C4-2B (cell line): ENCODE measurements around the gene DAPK1.
"Not testable (repeated sequence)": the region's sequence is repeated elsewhere in the genome, so short reads cannot be mapped to it uniquely, and the experiment has no call there.

ENCODE experiments used
- H3K27ac ChIP-seq: fragments of 450-650 bp; 2 replicates; pipeline ENCODE4 v1.5.1; 2017
- ZFX ChIP-seq: fragments of 450-650 bp; IDR thresholded peaks from 2 replicates; pipeline ENCODE4 v1.6.1; 2017
- TF ChIP-seq, protein P1 (sequence below): fragments of 450-650 bp; conservative IDR thresholded peaks from 2 replicates; pipeline ENCODE4 v1.5.1; 2017; ENCODE audit warnings: mild to moderate bottlenecking

Gene DAPK1

GRCh38 chr9:87741891-87742290, 244.2 kb downstream of the DAPK1 start:
- H3K27ac ChIP-seq = no peak overlapping the region
- TF ChIP-seq, protein P1, sequence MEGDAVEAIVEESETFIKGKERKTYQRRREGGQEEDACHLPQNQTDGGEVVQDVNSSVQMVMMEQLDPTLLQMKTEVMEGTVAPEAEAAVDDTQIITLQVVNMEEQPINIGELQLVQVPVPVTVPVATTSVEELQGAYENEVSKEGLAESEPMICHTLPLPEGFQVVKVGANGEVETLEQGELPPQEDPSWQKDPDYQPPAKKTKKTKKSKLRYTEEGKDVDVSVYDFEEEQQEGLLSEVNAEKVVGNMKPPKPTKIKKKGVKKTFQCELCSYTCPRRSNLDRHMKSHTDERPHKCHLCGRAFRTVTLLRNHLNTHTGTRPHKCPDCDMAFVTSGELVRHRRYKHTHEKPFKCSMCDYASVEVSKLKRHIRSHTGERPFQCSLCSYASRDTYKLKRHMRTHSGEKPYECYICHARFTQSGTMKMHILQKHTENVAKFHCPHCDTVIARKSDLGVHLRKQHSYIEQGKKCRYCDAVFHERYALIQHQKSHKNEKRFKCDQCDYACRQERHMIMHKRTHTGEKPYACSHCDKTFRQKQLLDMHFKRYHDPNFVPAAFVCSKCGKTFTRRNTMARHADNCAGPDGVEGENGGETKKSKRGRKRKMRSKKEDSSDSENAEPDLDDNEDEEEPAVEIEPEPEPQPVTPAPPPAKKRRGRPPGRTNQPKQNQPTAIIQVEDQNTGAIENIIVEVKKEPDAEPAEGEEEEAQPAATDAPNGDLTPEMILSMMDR = no peak
- TF ChIP-seq ZFX = no peak

GRCh38 chr9:87742813-87743428, 245.3 kb downstream of the DAPK1 start:
- no peak for TF ChIP-seq ZFX
- TF ChIP-seq, protein P1 = no peak
- no peak overlapping the region for H3K27ac ChIP-seq

DNA sequence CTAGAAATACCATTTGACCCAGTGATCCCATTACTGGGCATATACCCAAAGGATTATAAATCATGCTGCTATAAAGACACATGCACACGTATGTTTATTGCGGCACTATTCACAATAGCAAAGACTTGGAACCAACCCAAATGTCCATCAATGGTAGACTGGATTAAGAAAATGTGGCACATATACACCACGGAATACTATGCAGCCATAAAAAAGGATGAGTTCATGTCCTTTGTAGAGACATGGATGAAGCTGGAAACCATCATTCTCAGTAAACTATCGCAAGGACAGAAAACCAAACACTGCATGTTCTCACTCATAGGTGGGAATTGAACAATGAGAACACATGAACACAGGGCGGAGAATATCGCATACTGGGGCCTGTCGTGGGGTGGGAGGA, 246.6 kb downstream of the DAPK1 start:
- not testable (repeated sequence) for H3K27ac ChIP-seq

DNA sequence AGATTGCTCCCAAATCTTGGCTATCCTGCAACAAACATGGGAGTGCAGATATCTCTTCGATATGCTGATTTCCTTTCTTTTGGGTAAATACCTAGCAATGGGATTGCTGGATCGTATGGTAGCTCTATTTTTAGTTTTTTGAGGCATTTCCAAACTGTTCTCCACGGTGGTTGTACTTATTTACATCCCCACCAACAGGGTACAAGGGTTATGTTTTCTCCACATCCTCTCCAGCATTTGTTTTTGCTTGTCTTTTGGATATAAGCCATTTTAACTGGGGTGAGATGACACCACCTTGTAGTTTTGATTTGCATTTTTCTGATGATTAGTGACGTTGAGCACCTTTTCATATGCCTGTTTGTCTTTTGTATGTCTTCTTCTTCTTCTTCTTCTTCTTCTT, 248.5 kb downstream of the DAPK1 start:
- TF ChIP-seq, protein P1 = no peak
- TF ChIP-seq ZFX = no peak

DNA sequence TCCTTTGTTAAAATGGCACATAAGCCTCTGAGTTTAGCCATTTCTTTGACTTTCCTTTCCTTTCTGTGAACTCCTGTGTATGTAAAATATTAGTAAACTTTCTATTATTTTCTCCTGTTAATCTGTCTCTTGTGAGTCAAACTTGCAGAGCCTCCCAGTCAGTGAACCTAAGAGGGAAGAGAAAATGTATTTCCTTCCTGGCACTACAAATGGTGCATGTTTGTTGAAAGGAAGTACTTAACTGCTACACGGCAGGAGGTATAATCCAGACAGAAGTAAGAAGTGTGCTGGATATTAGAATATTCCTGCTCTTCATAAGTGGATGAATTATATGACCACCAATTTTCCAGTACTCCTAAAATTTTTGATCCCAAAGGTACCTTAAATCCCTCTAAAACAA, 251.2 kb downstream of the DAPK1 start:
- no peak overlapping the region for H3K27ac ChIP-seq
- no peak for TF ChIP-seq ZFX
- TF ChIP-seq, protein P1 = no peak

More for the DNA sequence above, 248.5 kb downstream of the DAPK1 start:
- no peak overlapping the region for H3K27ac ChIP-seq

DNA sequence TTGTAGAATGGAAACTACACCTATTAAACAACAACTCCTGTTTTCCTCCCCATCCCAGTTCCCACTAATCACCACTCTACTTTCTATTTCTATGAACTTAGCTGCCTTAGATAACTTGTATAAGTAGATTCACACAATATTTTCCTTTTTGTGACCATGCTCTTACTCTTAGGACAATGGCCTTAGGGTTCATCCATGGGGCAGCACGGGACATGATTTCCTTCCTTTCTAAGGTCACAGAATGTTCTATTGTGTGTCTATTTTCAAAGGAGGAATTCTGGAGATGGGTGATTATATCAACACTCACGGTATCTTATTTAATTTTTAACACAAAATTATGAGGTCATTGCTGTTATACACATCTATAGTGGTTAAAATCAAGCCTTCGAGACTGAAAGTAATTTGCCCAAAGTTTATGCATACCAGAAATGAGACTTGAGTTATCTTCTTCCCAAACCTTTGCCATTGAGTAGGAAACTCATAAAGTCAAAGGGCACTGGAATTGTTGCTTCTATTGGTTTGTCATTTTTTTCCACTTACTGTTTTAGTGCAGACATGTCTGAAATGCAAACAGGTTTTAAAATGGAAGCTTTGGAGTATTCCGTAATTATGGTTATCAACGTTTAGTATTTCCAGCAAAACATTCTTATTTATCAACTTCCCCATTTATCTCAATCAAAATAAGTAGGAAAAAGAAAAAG, 251.8 kb downstream of the DAPK1 start:
- no peak for TF ChIP-seq ZFX
- TF ChIP-seq, protein P1 = no peak
- no peak overlapping the region for H3K27ac ChIP-seq

- no peak for TF ChIP-seq ZFX
- TF ChIP-seq, protein P1 = no peak
- no peak overlapping the region for H3K27ac ChIP-seq
These were observed 253.1 kb downstream of the DAPK1 start for GRCh38 chr9:87750726-87751125.

DNA sequence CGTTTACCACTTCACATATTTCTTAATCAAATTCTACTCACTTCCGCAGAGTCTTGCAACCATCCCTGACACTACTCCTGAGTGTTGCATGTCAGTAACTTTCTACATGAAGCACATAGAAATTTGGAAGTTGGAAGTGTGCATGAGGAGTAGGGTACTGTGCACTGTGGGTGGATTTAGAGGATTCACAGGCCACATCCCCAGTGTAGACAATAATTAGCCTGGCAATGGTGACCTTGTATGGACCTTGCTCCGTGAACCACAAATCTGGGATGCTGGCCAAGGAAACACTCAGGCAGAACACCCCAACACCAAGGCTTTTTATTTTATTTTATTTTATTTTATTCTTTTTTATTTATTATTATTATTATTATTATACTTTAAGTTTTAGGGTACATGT, 253.8 kb downstream of the DAPK1 start:
- no peak for TF ChIP-seq ZFX
- TF ChIP-seq, protein P1 = no peak

More for the DNA sequence above, 253.8 kb downstream of the DAPK1 start:
- no peak overlapping the region for H3K27ac ChIP-seq
